ENCODE results near the gene PTTG1IP. TPM values are rescaled to one million over a fixed set of nuclear protein-coding genes. Genes with fewer than 3 reads are reported as not detected.

Gene PTTG1IP
- total RNA-seq, 2 donors from 2014 or later, result 301 to 351 TPM

- ATAC-seq (ENCODE audit: insufficient number of reproducible peaks, low FRiP score, low read depth), result no peak
- DNase-seq (ENCODE audit: low spot score), result no peak
- H3K27ac ChIP-seq, result no peak overlapping the region
- no peaks in the 10 kb centered on the region for H3K9me3 ChIP-seq
- peaks cover 3% of the 10 kb centered on the region for H3K36me3 ChIP-seq
- no peaks in the 10 kb centered on the region for H3K27me3 ChIP-seq (replicated peaks; ENCODE audit: insufficient read depth)
- no peak for TF ChIP-seq CTCF (IDR thresholded peaks at IDR 0.05)
- H3K4me1 ChIP-seq (ENCODE audit: control insufficient read depth in 1 of 2, low read depth in 2 of 2), result no peaks in the 10 kb centered on the region
- H3K4me3 ChIP-seq, result no peak overlapping the region
These were observed 24.6 kb upstream of the PTTG1IP start for GRCh38 chr21:44898011-44898488.

- no peaks in the 10 kb centered on the region for H3K9me3 ChIP-seq
- no peak for TF ChIP-seq CTCF (IDR thresholded peaks at IDR 0.05)
- no peaks in the 10 kb centered on the region for H3K4me1 ChIP-seq (ENCODE audit: control insufficient read depth in 1 of 2, low read depth in 2 of 2)
- DNase-seq (ENCODE audit: low spot score), result no peak
- no peak overlapping the region for H3K27ac ChIP-seq
- H3K36me3 ChIP-seq, result peaks cover 3% of the 10 kb centered on the region
- no peak overlapping the region for H3K4me3 ChIP-seq
- H3K27me3 ChIP-seq (replicated peaks; ENCODE audit: insufficient read depth), result no peaks in the 10 kb centered on the region
- ATAC-seq (ENCODE audit: insufficient number of reproducible peaks, low FRiP score, low read depth), result no peak
These were observed 24.0 kb upstream of the PTTG1IP start for GRCh38 chr21:44897326-44898010.

- H3K36me3 ChIP-seq, result peaks cover 2% of the 10 kb centered on the region
- ATAC-seq (ENCODE audit: insufficient number of reproducible peaks, low FRiP score, low read depth), result no peak
- no peak for DNase-seq (ENCODE audit: low spot score)
- no peak for TF ChIP-seq CTCF (IDR thresholded peaks at IDR 0.05)
- H3K27me3 ChIP-seq (replicated peaks; ENCODE audit: insufficient read depth), result no peaks in the 10 kb centered on the region
- no peaks in the 10 kb centered on the region for H3K4me1 ChIP-seq (ENCODE audit: control insufficient read depth in 1 of 2, low read depth in 2 of 2)
- no peaks in the 10 kb centered on the region for H3K9me3 ChIP-seq
- H3K27ac ChIP-seq, result no peak overlapping the region
- no peak overlapping the region for H3K4me3 ChIP-seq
These were observed 23.2 kb upstream of the PTTG1IP start for GRCh38 chr21:44896561-44897286.

GRCh38 chr21:44895859-44896258 is 22.4 kb upstream of the PTTG1IP start:
- Histone ChIP-seq H3K27me3 (replicated peaks; ENCODE audit: insufficient read depth) (no peaks in the 10 kb centered on the region), H3K4me1 (ENCODE audit: control insufficient read depth in 1 of 2, low read depth in 2 of 2) (no peaks in the 10 kb centered on the region), H3K4me3 (no peak overlapping the region), H3K9me3 (no peaks in the 10 kb centered on the region), H3K27ac (no peak overlapping the region), H3K36me3 (no peaks in the 10 kb centered on the region)
- ATAC-seq (ENCODE audit: insufficient number of reproducible peaks, low FRiP score, low read depth) (no peak), DNase-seq (ENCODE audit: low spot score) (no peak)
- TF ChIP-seq CTCF (IDR thresholded peaks at IDR 0.05), result no peak

GRCh38 chr21:44894687-44895302 is 21.3 kb upstream of the PTTG1IP start:
- H3K27ac ChIP-seq, result no peak overlapping the region
- no peaks in the 10 kb centered on the region for H3K27me3 ChIP-seq (replicated peaks; ENCODE audit: insufficient read depth)
- DNase-seq (ENCODE audit: low spot score) (no peak), ATAC-seq (ENCODE audit: insufficient number of reproducible peaks, low FRiP score, low read depth) (no peak)
- no peaks in the 10 kb centered on the region for H3K9me3 ChIP-seq
- no peak overlapping the region for H3K4me3 ChIP-seq
- H3K36me3 ChIP-seq, result no peaks in the 10 kb centered on the region
- no peaks in the 10 kb centered on the region for H3K4me1 ChIP-seq (ENCODE audit: control insufficient read depth in 1 of 2, low read depth in 2 of 2)
- TF ChIP-seq CTCF (IDR thresholded peaks at IDR 0.05), result no peak
